ENCODE results near the gene ZNF837.
"Not testable (repeated sequence)": the region's sequence is repeated elsewhere in the genome, so short reads cannot be mapped to it uniquely, and the experiment has no call there.

Gene ZNF837

GRCh38 chr19:58350871-58351557 is 29.8 kb downstream of the ZNF837 start:
- DNase-seq (ENCODE audit: low spot score): no peak

- no peak for DNase-seq (ENCODE audit: low spot score)
Measured at GRCh38 chr19:58350001-58350861, 30.6 kb downstream of the ZNF837 start.

- DNase-seq (ENCODE audit: low spot score): no peak
Measured at GRCh38 chr19:58349590-58349989, 31.2 kb downstream of the ZNF837 start.

GRCh38 chr19:58348080-58348479 is 32.8 kb downstream of the ZNF837 start:
- not testable (repeated sequence) for DNase-seq (ENCODE audit: low spot score)

- peak; percentile 90 for DNase-seq (ENCODE audit: low spot score)
Measured at GRCh38 chr19:58346961-58347929, 33.6 kb downstream of the ZNF837 start.

- no peak for DNase-seq (ENCODE audit: low spot score)
Measured at GRCh38 chr19:58345558-58345957, 35.3 kb downstream of the ZNF837 start.

GRCh38 chr19:58338825-58339558 is 41.8 kb downstream of the ZNF837 start:
- DNase-seq (ENCODE audit: low spot score): no peak

GRCh38 chr19:58338336-58338735 is 42.5 kb downstream of the ZNF837 start:
- no peak for DNase-seq (ENCODE audit: low spot score)

- no peak for DNase-seq (ENCODE audit: low spot score)
Measured at GRCh38 chr19:58336820-58337219, 44.0 kb downstream of the ZNF837 start.

GRCh38 chr19:58336216-58336615 is 44.6 kb downstream of the ZNF837 start:
- DNase-seq (ENCODE audit: low spot score): no peak

GRCh38 chr19:58335630-58336029 is 45.2 kb downstream of the ZNF837 start:
- no peak for DNase-seq (ENCODE audit: low spot score)

GRCh38 chr19:58334691-58335249 is 46.1 kb downstream of the ZNF837 start:
- DNase-seq (ENCODE audit: low spot score): no peak

- no peak for DNase-seq (ENCODE audit: low spot score)
Measured at GRCh38 chr19:58332697-58333096, 48.1 kb downstream of the ZNF837 start.

- DNase-seq (ENCODE audit: low spot score): no peak
Measured at GRCh38 chr19:58330458-58330857, 50.4 kb downstream of the ZNF837 start.

GRCh38 chr19:58328999-58329398 is 51.8 kb downstream of the ZNF837 start:
- DNase-seq (ENCODE audit: low spot score): no peak

GRCh38 chr19:58326914-58327726 is 53.7 kb downstream of the ZNF837 start, which contains the start of gene ZSCAN22:
Gene ZSCAN22 (plus strand): TSS chr19:58326994. CDS start chr19:58334803, 7,809 bp downstream.
- peak; percentile 93 for DNase-seq (ENCODE audit: low spot score)

- DNase-seq (ENCODE audit: low spot score): no peak
Measured at GRCh38 chr19:58326501-58326913, 54.3 kb downstream of the ZNF837 start.

GRCh38 chr19:58325311-58326022 is 55.4 kb downstream of the ZNF837 start:
- DNase-seq (ENCODE audit: low spot score): no peak

- no peak for DNase-seq (ENCODE audit: low spot score)
Measured at GRCh38 chr19:58319241-58319640, 61.6 kb downstream of the ZNF837 start.
